Stomach (tissue), 4 donors: Measurements from ENCODE around the gene CHRNE.

Source experiments
- CTCF ChIP-seq, 7 experiments: fragments of 450-650 bp in 4 of 7; fragments of 200-600 bp in 3 of 7; sonication (generic) in 3 of 7; IDR thresholded peaks; one replicate each; pipeline ENCODE4 v1.5.1; 2016 to 2019; ENCODE audit warnings: antibody characterized with exemption in 7 of 7, control low read depth in 2 of 7, mild to moderate bottlenecking in 1 of 7
- EP300 ChIP-seq: sonication (generic); formaldehyde crosslinking; IDR thresholded peaks from one replicate; pipeline ENCODE4 v1.6.1; 2017; ENCODE audit warnings: antibody characterized with exemption
- POLR2A ChIP-seq, 4 donors: fragments of 450-650 bp; IDR thresholded peaks; one replicate each; pipeline ENCODE4 v1.6.1; 2016; ENCODE audit warnings: antibody characterized with exemption in 4 of 4, control low read depth in 2 of 4, mild to moderate bottlenecking in 1 of 4, moderate library complexity in 1 of 4

DNA sequence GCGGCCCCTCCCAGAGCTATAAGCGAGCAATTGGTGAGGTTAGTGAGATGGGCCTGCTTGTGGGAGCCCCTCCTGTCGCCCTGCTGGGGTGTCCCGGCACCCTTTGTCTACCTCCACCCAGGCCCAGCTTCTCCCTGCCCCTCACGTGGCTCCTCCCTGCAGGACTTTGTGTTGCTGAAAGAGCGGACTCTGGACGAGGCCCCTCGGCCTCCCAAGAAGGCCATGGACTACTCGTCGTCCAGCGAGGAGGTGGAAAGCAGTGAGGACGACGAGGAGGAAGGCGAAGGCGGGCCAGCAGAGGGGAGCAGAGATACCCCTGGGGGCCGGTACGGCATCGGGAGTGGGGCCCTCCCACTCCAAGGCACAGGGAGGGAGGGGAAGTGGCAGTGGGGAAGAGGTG is 9.6 kb downstream of the CHRNE start:
- no peak for TF ChIP-seq CTCF (IDR thresholded peaks at IDR 0.05)
- TF ChIP-seq POLR2A (IDR thresholded peaks at IDR 0.05), result no peak
- no peak for TF ChIP-seq EP300
